GM21367 (cell line): ENCODE measurements around the gene PSMD13.
"Not testable (repeated sequence)": the region's sequence is repeated elsewhere in the genome, so short reads cannot be mapped to it uniquely, and the experiment has no call there.

Experiments used
- ATAC-seq: cut with Tn5 transposase; IDR thresholded peaks from one replicate; pipeline ENCODE4 v1.9.1; 2021; ENCODE audit not compliant: unreplicated experiment

PSMD13 gene

GRCh38 chr11:216081-216974 lies 20.4 kb upstream of the PSMD13 start:
- ATAC-seq: no peak

- ATAC-seq: no peak
These were observed 19.1 kb upstream of the PSMD13 start for GRCh38 chr11:217704-218103.

- ATAC-seq: no peak
These were observed 17.8 kb upstream of the PSMD13 start for GRCh38 chr11:218815-219593.

GRCh38 chr11:220641-221215 lies 16.0 kb upstream of the PSMD13 start:
- not testable (repeated sequence) for ATAC-seq

GRCh38 chr11:221539-221938 lies 15.2 kb upstream of the PSMD13 start:
- no peak for ATAC-seq

GRCh38 chr11:221998-222789 lies 14.6 kb upstream of the PSMD13 start:
- ATAC-seq: no peak

- no peak for ATAC-seq
These were observed 13.6 kb upstream of the PSMD13 start for GRCh38 chr11:223026-223789.

- no peak for ATAC-seq
These were observed 12.9 kb upstream of the PSMD13 start for GRCh38 chr11:223884-224283.

GRCh38 chr11:224424-224823 lies 12.4 kb upstream of the PSMD13 start:
- no peak for ATAC-seq

- no peak for ATAC-seq
These were observed 10.9 kb upstream of the PSMD13 start for GRCh38 chr11:225734-226453.

- ATAC-seq: no peak
These were observed 8.9 kb upstream of the PSMD13 start for GRCh38 chr11:227824-228379.

- ATAC-seq: no peak
These were observed 6.3 kb upstream of the PSMD13 start for GRCh38 chr11:230431-230830.

- ATAC-seq: no peak
These were observed 3.8 kb upstream of the PSMD13 start for GRCh38 chr11:232783-233565.

- no peak for ATAC-seq
These were observed 1.6 kb upstream of the PSMD13 start for GRCh38 chr11:235180-235579.

GRCh38 chr11:235609-235996 lies 1.2 kb upstream of the PSMD13 start:
- ATAC-seq: peak; percentile 5

GRCh38 chr11:235997-236773 lies 591 bp upstream of the PSMD13 start, which contains the start of gene SIRT3:
Gene SIRT3 (minus strand): TSS chr11:236342. CDS start chr11:236328, 14 bp downstream.
- peak; percentile 56 for ATAC-seq

- ATAC-seq: not testable (repeated sequence)
These were observed 1.6 kb downstream of the PSMD13 start for GRCh38 chr11:238346-238745.

- ATAC-seq: no peak
These were observed 3.5 kb downstream of the PSMD13 start for GRCh38 chr11:240315-240714.
